NCI-H82 (cell line): ENCODE results near the gene PKD2.
"Not testable (repeated sequence)": the region's sequence is repeated elsewhere in the genome, so short reads cannot be mapped to it uniquely, and the experiment has no call there.

Source experiments
- DNase-seq: peaks from one replicate; lab custom pipeline; 2025; lab: John Stamatoyannopoulos, UW

Gene PKD2

DNA sequence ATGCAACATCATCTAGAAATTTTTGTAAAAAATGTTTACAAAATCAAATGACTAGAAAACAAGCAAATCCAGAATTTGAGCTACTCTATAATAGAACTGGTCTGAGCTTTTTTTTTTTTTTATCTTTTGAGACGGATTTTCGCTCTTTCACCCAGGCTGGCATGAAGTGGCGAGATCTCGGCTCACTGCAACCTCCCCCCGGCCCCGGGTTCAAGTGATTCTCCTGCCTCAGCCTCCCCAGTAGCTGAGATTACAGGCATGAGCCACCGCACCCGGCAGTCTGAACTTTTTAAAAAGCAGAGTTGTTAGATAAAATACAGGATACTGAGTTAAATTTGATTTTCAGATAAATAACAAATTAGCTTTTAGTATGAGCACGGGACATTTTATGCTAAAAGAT lies 20.9 kb upstream of the PKD2 start:
- DNase-seq: no peak

DNA sequence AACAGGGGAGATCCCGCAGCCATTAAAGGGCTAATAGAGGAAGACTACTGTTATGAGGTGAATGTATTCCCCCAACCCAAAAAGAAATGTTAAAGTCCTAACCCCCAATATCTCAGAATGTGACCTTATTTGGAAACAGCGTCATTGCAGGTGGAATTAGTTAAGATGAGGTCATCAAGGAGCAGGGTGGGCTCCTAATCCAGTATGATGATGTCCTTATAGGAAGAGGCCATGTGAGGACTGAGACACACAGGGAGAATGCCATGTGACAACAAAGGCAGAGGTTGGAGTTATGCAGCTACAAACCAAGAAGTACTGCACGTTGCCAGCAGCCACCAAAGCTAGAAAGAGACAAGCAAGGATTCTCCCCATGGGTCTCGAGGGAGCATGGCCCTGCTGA lies 17.7 kb upstream of the PKD2 start:
- DNase-seq: no peak

DNA sequence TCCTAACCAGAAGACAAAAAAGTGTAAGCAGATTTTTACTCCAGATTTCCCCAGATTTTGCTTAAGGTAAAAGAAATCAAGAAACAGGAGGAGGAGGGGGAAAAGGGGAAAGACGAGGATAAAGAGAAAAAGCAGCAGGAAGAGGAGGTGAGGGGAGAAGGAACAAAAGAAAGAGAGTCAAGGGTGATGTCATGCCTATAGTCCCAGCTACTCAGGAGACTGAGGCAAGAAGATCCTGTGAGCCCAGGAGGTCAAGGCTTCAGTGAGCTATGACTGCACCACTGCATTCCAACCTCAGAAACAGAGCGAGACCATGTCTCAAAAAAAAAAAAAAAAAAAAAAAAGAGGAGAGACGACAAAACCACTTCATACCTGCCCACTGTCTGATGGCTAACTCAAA lies 12.0 kb upstream of the PKD2 start:
- no peak for DNase-seq

DNA sequence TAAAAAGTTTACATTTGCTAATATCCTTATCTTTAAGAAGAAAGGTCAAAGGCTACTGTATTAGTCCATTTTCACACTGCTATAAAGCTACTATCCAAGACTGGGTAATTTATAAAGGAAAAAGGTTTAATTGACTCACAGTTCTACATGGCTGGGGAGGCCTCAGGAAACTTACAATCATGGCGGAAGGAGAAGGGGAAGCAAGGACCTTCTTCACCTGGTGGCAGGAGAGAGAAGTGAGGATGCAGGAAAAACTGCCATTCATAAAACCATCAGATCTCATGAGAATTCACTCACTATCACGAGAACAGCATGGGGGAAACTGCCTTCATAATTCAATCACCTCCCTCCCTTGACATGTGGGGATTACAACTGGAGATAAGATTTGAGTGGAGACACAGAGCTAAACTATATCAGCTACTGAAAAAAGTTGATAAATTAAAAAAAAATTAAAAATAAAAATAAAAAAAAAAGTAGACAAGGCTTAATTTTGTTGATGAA lies 8.2 kb upstream of the PKD2 start:
- DNase-seq: peak; percentile 18

DNA sequence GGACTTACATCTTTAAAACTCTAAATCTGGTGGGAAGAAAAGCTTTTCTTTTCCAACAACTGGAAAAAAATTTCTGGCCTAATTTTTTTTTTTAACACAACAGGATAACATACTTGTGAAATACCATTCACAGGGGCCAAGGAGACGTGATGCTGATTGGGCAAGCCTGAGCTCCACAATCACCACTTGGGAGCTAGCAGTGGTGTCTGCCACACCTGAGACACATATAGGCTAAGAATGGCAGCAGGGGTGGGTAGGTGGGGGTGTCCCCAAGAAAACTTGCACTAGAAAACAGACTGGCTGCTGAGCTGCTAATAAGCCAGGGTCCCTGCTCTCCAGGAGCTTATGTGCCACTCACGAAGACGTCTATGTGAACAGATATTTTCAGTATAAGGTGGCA lies 5.6 kb upstream of the PKD2 start:
- DNase-seq: no peak

DNA sequence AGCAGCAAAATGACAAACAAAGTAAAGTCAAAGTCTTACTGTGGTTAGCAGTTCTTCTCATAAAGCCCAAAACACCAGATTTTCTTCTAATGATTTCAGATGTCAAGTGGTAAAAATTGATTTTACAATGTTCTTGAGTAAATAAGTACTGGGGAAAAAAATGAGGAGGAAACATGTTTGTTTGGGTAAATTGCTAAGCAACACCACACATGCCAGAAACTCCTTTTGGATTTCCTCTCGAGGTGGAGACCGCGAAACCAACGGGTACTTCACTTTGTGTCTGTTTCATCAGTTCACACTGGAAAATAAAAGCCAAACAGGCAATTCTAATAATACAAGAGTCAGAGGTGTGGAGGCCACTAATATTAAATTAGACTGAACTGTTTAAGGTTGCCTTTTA lies 4.6 kb upstream of the PKD2 start:
- DNase-seq: no peak

DNA sequence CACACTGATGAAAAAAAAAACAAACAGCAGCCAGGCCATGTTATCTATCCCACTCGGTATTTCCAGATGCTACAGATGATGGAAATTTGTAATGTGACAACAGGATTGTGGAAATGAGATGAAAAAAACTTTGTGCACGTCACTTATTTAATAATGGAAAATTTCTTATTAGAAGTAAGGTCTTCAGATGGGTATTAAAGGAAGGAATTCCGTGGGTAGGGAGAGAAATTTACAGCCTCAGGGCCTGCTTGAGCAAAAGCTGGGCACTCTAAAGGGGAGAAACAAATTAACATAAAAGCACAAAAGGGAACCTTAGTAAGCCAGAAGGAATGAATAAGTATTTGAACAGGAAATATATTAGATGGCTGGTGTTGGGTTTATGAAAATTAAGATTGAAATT lies 4.2 kb upstream of the PKD2 start:
- no peak for DNase-seq

DNA sequence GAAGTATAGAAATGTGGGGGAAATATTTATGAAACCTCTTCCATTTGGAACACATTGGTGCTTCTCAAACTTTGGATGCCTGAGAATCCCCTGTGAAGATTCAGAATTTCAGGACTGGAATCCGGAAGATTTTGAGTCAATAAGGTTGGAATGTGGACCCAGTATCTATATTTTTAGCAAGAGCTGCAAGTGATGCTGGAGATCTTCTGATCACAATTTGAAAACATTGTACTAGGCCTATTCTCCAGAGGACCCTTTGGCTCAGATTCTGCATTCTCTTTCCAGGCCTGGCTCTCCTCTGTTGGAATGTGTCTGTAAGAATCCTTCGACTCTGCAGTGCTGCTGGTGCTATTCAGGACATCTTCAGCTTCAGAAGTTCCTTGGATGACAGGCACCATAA lies 2.4 kb upstream of the PKD2 start:
- no peak for DNase-seq

DNA sequence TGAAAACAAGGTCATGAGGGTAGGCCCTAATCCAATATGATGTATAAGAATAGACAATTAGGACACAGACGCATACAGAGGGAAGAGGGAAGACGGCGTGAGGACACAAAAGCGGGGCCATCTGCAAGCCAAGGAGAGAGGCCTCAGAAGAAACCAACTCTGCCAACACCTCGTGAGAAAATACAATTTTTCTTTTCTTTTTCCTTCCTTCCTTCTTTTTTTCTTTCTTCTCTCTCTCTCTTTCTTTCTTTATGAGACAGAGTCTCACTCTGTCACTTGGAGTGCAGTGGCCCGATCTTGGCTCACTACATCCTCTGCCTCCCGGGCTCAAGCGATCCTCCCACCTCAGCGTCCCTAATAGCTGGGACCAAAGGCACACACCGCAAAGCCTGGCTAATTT lies 1.5 kb upstream of the PKD2 start:
- no peak for DNase-seq

DNA sequence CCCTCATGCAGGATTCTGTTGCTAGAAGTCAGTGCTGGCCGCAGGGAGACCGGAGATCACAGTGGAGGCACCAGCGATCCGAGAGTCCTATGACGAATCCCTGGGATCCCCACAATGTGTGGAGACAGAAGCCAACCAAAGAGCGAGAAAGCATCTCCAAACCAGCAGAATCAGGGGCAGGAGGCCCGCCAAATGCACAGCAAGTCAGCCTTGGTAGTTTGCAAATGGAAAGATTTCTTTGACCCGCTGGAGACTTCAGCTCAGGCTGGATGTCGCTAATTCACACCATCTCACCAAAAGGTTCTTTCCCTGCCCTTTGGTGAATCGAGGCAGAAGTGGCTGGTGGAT lies 505 bp upstream of the PKD2 start:
- no peak for DNase-seq

DNA sequence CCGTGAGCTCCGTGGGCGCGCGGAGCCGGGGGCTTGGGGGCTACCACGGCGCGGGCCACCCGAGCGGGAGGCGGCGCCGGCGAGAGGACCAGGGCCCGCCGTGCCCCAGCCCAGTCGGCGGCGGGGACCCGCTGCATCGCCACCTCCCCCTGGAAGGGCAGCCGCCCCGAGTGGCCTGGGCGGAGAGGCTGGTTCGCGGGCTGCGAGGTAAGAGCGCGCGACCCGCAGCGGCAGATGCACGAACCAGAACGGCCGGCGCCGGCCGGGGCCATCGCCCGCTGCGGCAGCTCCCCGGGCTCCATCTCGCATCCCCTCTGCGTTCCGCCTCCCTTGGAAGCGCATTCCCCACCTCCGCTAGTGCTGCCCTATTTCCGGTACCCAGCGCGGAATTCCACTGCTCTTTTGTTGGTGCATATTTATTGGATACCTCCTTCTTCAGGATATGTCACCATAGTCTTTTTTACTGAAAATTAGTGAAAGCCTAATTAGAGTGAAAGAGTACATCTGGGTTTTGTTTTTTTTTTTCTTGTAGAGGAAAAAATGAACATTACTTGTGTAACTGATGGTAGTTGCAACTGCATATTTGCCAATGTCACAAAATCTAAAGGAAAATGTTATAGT lies 797 bp downstream of the PKD2 start:
- peak; percentile 58 for DNase-seq

DNA sequence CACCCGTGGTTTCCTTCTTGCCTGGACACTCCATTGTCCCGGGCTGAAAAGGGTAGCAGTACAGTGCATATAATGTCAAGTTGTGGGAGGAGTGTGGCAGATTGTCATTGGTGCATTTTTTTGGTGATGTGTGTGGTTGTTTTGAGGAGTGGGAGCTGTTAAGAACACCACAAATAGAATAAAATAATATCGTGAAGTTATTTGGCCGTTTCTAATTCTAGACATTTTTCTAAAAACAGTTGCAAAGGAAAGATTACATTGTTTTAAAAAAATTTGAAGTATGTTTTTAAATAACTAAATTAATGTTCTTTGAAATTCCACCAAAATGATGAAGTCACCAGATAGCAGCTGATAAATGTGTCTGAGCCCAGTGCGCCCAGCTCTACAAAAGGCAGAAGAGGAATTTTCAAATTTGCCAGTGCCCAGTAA lies 1.3 kb downstream of the PKD2 start:
- no peak for DNase-seq

DNA sequence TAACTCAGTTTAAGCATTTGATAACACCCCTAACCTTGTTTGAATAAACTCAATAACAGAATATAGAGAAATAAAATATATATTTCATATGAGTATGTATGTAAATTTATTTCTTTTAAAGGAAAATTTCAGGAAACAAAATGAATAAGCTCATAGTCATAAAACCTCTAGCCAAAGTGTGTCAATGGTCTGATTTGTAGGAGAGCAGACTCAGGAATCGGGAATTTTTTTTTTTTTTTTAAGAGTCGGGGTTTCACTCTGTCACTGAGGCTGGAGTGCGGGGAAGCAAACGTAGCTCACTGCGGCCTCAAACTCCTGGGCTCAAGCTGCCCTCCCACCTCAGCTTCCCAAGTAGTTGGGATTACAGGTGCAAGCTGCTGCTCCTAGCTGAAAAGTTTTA lies 2.4 kb downstream of the PKD2 start:
- no peak for DNase-seq

DNA sequence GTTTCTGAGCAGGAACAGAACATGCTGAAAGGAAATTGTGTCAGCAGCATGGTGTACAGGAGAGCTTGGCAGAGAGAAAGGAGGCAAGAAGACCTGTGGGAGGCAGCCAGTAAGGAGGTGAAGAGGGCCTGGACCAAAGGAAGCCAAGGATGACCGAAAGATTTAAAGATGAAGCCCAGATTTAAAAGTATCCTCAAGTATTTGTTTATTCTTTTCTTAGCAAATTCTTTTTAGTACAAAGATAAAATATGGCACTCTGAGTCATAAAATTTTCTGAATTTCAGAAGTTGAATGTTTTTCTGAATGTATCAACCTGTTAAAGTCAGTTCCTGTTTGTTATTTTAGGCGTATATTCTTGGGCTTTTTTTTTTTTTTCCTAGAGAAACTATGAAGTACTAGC lies 3.5 kb downstream of the PKD2 start:
- DNase-seq: no peak

DNA sequence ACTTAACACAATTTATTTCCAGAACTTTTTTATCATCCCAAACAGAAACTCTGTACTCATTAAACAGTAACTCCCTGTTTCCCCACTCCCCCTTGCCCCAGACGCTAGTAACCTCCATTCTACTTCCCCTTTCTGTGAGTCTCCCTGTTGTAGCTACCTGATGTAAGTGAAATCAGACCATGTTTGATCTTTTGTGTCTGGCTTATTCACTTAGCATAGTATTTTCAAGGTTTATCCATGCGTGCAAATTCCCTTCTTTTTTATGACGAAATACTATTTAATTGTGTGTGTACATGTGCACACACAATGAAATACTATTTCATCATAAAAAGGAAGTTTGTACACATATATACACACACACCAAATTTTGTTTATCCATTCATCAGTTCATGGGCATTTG lies 5.2 kb downstream of the PKD2 start:
- DNase-seq: no peak

DNA sequence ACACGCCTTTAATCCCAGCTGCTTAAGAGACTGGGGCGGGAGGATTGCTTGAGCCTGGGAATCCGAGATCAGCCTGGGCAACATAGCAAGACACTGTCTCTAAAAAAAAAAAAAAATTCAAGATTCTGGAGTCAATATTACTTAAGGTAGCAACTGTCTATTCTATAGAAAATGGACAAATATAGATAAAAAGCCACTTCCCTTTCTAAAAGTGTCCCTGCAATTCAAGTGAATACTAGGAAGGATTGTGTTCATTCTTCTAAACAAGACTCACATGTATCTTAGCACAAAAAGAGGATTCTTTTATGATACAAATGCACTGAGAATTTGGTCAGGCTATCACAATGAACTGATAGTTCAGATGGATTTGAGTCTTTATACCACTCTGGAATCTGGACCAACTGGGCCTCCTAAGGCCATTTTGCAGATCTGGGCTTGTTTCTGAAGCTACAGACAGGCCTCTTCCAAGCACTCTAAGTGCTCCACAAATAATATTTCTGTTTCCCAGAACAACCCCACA lies 7.0 kb downstream of the PKD2 start:
- peak; percentile 7 for DNase-seq

DNA sequence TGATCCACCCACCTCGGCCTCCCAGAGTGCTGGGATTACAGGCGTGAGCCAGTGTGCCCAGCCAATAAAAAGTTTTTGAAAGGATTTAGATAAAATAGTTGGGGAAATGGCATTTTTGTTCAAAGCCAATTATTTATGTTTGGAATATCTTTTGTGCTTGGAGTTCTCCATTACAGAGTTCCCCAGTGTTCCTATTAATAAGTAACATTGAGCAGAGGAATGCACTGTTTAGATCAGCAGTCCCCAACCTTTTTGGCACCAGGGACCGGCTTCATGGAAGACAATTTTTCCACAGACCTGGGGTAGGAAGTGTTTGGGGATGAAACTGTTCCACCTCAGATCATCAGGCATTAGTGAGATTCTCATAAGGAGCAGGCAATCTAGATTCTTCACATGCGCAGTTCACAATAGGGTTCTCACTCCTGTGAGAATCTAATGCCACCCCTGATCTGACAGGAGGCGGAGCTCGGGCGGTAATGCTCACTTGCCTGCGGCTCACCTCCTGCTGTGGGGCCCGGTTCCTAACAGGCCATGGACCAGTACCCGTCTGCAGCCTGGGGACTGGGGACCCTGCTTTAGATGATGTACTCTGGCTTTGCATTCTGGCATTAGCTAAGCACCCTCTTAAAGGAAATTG lies 8.3 kb downstream of the PKD2 start:
- no peak for DNase-seq

DNA sequence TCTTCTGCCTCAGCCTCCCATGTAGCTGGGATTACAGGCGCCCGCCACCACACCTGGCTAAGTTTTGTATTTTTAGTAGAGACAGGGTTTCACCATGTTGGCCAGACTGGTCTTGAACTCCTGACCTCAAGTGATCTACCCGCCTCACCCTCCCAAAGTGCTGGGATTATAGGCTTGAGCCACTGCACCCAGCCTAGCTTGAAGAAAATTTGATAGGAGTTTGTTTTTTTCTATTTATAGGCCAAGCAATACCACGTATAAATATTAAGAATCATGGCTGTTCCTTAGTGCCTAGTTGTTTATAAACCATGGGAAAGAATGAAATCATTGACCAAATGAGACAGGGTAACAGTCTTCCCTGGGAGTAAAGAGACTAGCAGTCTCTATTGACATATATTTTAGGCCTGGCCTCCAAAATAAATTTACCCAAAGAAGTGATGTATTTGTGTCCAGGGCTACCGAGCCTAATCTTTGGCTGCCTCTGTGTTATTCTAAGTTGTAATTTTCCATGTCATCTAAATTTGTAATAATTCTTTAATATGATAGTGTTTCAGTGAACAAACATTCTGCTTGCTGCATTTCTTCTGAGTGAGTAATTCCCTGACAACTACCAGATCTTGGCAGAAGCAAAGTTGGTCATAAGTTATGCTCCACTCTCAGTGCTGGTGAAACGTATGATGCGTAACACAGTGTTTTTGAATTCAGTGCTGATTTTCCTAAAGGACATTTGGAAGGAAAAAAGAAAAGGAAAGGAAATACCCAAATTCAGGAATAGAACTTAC lies 10.3 kb downstream of the PKD2 start:
- no peak for DNase-seq

DNA sequence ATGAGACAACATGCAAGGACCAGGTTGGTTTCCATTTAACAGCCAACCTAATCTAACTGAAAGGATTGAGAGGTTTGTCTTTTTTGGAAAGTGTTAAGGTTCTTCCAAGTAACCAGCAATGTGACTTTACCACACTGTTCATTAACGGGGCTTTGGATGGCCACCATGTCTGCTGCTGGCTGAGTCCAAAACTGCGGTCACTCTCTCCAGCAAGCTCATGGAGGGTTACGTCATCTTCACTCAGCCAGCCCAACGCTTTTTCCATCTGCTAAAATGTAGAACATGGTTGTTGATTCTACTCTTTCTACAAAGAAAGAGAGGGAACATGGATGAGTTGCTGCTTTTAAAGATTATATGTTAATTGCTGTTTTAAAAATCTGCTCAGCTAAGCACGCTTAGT lies 11.0 kb downstream of the PKD2 start:
- no peak for DNase-seq

DNA sequence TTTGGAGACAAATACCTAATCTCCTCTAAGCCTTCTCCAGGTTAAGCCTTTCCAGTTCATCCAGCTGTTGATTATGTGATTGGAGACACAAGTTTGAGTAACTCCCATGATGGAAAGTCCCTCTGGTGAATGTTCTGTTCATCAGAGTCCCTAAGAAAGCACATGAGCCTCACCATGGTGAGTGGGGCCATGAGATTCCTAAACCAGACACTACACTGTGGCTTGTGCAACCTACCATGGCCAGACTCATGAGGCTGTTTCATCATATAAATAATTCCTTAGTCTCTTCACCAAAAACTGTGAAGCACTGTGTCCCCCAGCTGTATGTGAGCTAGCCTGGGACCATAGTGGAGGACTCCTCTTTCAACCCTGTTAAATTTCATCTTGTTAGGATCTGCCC lies 14.4 kb downstream of the PKD2 start:
- peak; percentile 27 for DNase-seq

DNA sequence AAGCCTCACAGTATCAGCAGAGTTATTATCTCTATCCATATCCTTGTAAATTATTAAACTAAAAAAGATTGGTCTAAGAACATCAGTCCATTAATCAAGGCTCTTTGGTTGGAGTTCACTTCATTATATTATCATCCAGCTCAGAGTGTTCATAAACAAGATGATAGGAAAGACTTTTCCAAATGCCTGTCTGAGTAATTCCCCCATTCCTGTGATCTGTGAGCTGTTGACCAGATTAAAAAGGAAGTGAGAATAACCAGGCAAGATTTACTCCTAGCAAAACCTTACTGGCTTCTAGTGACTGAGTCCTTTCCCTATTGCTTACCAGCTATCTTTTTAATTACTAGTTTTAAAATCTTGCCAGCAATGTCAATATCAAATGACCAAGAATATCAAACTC lies 14.9 kb downstream of the PKD2 start:
- no peak for DNase-seq

DNA sequence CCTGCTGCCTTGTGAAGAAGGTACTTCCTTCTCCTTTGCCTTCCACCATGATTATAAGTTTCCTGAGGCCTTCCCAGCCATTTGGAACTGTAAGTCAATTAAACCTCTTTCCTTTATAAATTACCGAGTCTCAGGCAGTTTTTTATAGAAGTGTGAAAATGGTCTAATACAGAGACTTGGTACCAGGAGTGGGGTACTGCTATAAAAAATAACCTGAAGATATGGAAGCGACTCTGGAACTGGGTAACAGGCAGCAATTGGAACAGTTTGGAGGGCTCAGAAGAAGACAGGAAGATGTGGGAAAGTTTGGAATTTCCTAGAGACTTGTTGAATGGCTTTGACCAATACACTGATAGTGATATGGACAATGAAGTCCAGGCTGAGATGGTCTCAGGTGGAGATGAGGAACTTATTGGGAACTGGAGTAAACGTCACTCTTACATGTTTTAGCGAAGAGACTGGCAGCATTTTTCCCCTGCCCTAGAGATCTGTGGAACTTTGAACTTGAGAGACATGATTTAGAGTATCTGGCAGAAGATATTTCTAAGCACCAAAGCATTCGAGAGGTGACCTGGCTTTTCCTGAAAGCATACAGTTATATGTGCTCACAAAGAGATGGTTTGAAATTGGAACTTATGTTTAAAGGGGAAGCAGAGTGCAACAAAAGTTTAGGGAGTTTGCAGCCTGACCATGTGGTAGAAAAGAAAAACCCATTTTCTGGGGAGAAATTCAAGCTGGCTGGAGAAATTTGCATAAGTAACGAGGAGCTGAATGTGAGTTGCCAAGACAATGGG lies 18.6 kb downstream of the PKD2 start:
- not testable (repeated sequence) for DNase-seq
